Left ventricle myocardium inferior (tissue), 1 donor: ENCODE results near the gene TOMM40. TPM values are rescaled to one million over a fixed set of nuclear protein-coding genes. Genes with fewer than 3 reads are reported as not detected.

Experiments
- DNase-seq: peaks from one replicate; pipeline ENCODE4 v3.0.0-alpha.2; 2020
- H3K27ac ChIP-seq: fragments of 200-600 bp; replicated peaks from 2 replicates; pipeline ENCODE4 v1.8.0; 2021
- H3K27me3 ChIP-seq: fragments of 200-600 bp; 2 replicates; pipeline ENCODE4 v1.8.0; 2021; ENCODE audit warnings: low read depth
- H3K36me3 ChIP-seq: fragments of 200-600 bp; 2 replicates; pipeline ENCODE4 v1.8.0; 2021
- H3K4me1 ChIP-seq: fragments of 200-600 bp; 2 replicates; pipeline ENCODE4 v1.8.0; 2021
- H3K4me3 ChIP-seq: fragments of 200-600 bp; 2 replicates; pipeline ENCODE4 v1.8.0; 2021; ENCODE audit warnings: mild to moderate bottlenecking, moderate library complexity
- H3K9me3 ChIP-seq: fragments of 200-600 bp; replicated peaks from 2 replicates; pipeline ENCODE4 v1.8.0; 2021
- intact Hi-C: fragments of 100-400 bp; cut with micrococcal nuclease; formaldehyde crosslinking; loops from one replicate; pipeline ENCODE4 v1.11.0; 2022
- total RNA-seq: library from RNA; stranded (reverse); fragmentation: NEBNext Ultra II Directional; extraction: Animal tissue kit (Norgen Biotek cat#: 25700); gene quantifications from one replicate; pipeline ENCODE4 v1.2.1, GENCODE V29; 2021
- TF ChIP-seq, protein P1 (sequence below): fragments of 200-600 bp; IDR thresholded peaks from 2 replicates; pipeline ENCODE4 v1.8.0; 2021; ENCODE audit warnings: antibody characterized with exemption, mild to moderate bottlenecking, borderline replicate concordance
- donor health status: DM: no; HTN: yes; CAD: no; lungs with severe emphysema.

The TOMM40 gene
- total RNA-seq, 1 donor from 2014 or later = 47.3 TPM

DNA sequence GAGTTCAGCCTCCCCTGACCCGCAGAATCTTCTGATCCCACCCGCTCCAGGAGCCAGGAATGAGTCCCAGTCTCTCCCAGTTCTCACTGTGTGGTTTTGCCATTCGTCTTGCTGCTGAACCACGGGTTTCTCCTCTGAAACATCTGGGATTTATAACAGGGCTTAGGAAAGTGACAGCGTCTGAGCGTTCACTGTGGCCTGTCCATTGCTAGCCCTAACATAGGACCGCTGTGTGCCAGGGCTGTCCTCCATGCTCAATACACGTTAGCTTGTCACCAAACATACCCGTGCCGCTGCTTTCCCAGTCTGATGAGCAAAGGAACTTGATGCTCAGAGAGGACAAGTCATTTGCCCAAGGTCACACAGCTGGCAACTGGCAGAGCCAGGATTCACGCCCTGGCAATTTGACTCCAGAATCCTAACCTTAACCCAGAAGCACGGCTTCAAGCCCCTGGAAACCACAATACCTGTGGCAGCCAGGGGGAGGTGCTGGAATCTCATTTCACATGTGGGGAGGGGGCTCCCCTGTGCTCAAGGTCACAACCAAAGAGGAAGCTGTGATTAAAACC, 13.5 kb downstream of the TOMM40 start:
- H3K4me1 ChIP-seq = peaks cover 22% of the 10 kb centered on the region
- DNase-seq = no peak
- no peaks in the 10 kb centered on the region for H3K9me3 ChIP-seq
- no peak overlapping the region for H3K27ac ChIP-seq
- H3K4me3 ChIP-seq = no peak overlapping the region
- intact Hi-C loops = loop anchor here (5.0 kb wide), 1 partner anchor 48 kb away; no protein-coding TSS in a partner anchor
- H3K36me3 ChIP-seq = peaks cover 35% of the 10 kb centered on the region
- TF ChIP-seq, protein P1, sequence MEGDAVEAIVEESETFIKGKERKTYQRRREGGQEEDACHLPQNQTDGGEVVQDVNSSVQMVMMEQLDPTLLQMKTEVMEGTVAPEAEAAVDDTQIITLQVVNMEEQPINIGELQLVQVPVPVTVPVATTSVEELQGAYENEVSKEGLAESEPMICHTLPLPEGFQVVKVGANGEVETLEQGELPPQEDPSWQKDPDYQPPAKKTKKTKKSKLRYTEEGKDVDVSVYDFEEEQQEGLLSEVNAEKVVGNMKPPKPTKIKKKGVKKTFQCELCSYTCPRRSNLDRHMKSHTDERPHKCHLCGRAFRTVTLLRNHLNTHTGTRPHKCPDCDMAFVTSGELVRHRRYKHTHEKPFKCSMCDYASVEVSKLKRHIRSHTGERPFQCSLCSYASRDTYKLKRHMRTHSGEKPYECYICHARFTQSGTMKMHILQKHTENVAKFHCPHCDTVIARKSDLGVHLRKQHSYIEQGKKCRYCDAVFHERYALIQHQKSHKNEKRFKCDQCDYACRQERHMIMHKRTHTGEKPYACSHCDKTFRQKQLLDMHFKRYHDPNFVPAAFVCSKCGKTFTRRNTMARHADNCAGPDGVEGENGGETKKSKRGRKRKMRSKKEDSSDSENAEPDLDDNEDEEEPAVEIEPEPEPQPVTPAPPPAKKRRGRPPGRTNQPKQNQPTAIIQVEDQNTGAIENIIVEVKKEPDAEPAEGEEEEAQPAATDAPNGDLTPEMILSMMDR = no peak
- H3K27me3 ChIP-seq = peaks cover 42% of the 10 kb centered on the region

DNA sequence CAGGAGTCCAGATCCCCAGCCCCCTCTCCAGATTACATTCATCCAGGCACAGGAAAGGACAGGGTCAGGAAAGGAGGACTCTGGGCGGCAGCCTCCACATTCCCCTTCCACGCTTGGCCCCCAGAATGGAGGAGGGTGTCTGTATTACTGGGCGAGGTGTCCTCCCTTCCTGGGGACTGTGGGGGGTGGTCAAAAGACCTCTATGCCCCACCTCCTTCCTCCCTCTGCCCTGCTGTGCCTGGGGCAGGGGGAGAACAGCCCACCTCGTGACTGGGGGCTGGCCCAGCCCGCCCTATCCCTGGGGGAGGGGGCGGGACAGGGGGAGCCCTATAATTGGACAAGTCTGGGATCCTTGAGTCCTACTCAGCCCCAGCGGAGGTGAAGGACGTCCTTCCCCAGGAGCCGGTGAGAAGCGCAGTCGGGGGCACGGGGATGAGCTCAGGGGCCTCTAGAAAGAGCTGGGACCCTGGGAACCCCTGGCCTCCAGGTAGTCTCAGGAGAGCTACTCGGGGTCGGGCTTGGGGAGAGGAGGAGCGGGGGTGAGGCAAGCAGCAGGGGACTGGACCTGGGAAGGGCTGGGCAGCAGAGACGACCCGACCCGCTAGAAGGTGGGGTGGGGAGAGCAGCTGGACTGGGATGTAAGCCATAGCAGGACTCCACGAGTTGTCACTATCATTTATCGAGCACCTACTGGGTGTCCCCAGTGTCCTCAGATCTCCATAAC, 14.5 kb downstream of the TOMM40 start, which contains the start of gene APOE:
APOE (plus strand) TSS at position 360 of the 724 bp plus-strand sequence. CDS start 829 bp downstream, outside the sequence.
- Histone ChIP-seq H3K4me3 (peak within 1 kb of the TSS; percentile 36), H3K27ac (no peak within 1 kb of the TSS), H3K27me3 (peaks cover 42% of the 10 kb centered on the region), H3K4me1 (peaks cover 29% of the 10 kb centered on the region), H3K36me3 (peaks cover 26% of the 10 kb centered on the region), H3K9me3 (no peaks in the 10 kb centered on the region)
- TF ChIP-seq, protein P1 = no peak
- intact Hi-C loops = no loop called here
- DNase-seq = no peak

DNA sequence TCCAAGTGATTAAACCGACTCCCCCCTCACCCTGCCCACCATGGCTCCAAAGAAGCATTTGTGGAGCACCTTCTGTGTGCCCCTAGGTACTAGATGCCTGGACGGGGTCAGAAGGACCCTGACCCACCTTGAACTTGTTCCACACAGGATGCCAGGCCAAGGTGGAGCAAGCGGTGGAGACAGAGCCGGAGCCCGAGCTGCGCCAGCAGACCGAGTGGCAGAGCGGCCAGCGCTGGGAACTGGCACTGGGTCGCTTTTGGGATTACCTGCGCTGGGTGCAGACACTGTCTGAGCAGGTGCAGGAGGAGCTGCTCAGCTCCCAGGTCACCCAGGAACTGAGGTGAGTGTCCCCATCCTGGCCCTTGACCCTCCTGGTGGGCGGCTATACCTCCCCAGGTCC, 16.6 kb downstream of the TOMM40 start:
- H3K4me1 ChIP-seq = peaks cover 39% of the 10 kb centered on the region
- no peaks in the 10 kb centered on the region for H3K9me3 ChIP-seq
- no peak for DNase-seq

DNA sequence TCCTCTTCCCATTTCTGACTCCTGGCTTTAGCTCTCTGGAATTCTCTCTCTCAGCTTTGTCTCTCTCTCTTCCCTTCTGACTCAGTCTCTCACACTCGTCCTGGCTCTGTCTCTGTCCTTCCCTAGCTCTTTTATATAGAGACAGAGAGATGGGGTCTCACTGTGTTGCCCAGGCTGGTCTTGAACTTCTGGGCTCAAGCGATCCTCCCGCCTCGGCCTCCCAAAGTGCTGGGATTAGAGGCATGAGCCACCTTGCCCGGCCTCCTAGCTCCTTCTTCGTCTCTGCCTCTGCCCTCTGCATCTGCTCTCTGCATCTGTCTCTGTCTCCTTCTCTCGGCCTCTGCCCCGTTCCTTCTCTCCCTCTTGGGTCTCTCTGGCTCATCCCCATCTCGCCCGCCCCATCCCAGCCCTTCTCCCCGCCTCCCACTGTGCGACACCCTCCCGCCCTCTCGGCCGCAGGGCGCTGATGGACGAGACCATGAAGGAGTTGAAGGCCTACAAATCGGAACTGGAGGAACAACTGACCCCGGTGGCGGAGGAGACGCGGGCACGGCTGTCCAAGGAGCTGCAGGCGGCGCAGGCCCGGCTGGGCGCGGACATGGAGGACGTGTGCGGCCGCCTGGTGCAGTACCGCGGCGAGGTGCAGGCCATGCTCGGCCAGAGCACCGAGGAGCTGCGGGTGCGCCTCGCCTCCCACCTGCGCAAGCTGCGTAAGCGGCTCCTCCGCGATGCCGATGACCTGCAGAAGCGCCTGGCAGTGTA, 17.2 kb downstream of the TOMM40 start:
- no peak for DNase-seq
- Histone ChIP-seq H3K27ac (no peak overlapping the region), H3K4me1 (peaks cover 39% of the 10 kb centered on the region), H3K36me3 (no peaks in the 10 kb centered on the region), H3K9me3 (no peaks in the 10 kb centered on the region), H3K27me3 (peaks cover 67% of the 10 kb centered on the region), H3K4me3 (no peak overlapping the region)
- TF ChIP-seq, protein P1 = no peak
- intact Hi-C loops = no loop called here

More for the DNA sequence above, 16.6 kb downstream of the TOMM40 start:
- TF ChIP-seq, protein P1 = no peak
- H3K4me3 ChIP-seq = no peak overlapping the region
- peaks cover 60% of the 10 kb centered on the region for H3K27me3 ChIP-seq
- intact Hi-C loops = no loop called here
- H3K27ac ChIP-seq = no peak overlapping the region
- peaks cover 6% of the 10 kb centered on the region for H3K36me3 ChIP-seq

DNA sequence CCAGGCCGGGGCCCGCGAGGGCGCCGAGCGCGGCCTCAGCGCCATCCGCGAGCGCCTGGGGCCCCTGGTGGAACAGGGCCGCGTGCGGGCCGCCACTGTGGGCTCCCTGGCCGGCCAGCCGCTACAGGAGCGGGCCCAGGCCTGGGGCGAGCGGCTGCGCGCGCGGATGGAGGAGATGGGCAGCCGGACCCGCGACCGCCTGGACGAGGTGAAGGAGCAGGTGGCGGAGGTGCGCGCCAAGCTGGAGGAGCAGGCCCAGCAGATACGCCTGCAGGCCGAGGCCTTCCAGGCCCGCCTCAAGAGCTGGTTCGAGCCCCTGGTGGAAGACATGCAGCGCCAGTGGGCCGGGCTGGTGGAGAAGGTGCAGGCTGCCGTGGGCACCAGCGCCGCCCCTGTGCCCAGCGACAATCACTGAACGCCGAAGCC, 17.8 kb downstream of the TOMM40 start:
- Histone ChIP-seq H3K4me1 (peaks cover 35% of the 10 kb centered on the region), H3K36me3 (no peaks in the 10 kb centered on the region), H3K27me3 (peaks cover 67% of the 10 kb centered on the region), H3K27ac (no peak overlapping the region), H3K4me3 (no peak overlapping the region), H3K9me3 (no peaks in the 10 kb centered on the region)
- intact Hi-C loops = no loop called here
- TF ChIP-seq, protein P1 = no peak
- no peak for DNase-seq
